HG03460 (cell line): ENCODE measurements around the gene TRIM44.
A peak's percentile ranks its signal among the peaks of the same experiment; 100 is the strongest.
"Not testable (repeated sequence)": the region's sequence is repeated elsewhere in the genome, so short reads cannot be mapped to it uniquely, and the experiment has no call there.

Source experiments
- ATAC-seq: cut with Tn5 transposase; IDR thresholded peaks from one replicate; pipeline ENCODE4 v1.9.1; 2021; ENCODE audit not compliant: unreplicated experiment

Gene TRIM44

DNA sequence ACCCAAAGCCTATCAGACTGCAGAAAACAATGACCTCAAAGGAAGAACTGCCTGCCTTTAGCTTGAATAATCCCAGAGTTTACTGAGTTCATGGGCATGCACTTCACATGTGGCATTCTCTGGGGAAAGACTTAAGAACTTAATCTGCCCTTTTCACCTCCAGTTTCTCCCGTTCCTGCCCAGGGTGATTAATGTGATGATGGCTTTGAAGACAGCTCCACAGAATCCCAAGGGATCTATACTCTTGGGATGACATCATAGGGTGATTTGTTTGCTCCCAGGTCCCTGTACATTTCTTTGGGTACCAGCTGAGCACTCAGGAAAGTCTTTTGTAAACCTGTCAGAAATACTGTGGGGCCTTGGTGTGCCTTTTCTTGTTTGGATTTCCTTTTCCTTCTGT lies 30.3 kb upstream of the TRIM44 start:
- ATAC-seq, result no peak

DNA sequence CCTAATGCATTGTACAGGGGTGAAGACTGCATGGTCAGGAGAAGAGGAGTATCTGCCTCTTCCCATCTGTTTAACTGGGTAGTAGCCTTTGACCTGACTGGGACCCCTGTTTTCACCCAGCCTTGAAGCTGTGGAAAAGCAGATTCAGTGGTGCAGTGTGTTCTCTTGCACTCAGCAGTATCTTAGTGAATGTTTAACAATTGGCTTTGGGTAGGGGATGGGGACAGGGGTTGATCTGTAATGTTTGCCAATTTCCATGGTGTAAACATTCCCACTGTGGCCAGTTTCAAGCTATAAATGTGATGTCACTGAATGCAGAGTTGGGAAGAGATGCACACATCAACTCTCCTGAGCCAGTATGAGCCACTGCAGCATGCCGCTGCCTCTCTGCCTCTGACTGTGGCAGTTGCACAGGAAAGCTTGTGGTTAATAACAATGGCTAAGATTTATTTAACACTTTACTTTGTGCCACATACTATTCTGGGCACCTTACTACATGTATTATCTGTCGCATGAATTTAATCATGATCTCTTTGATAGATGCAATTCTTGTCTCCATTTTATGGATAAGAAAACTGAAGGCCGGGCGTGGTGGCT lies 28.6 kb upstream of the TRIM44 start:
- no peak for ATAC-seq

DNA sequence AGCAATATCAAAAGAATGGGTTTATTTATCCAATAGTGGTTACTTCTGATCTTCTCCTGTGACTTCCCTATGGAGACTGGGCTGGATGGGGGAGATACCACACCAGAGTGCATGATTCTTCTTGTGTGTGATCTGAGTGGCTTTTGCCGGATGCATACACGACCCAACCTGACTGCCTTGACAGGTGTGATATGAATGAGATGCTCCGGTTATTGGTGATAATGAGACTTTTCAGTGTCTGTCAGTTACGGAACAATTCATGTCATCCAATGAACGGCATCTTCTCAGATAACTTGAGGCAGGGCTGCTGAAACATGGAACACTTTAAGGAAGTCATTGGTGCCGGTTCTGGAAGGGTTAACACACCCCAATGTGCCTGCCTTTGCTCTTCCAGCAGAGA lies 26.6 kb upstream of the TRIM44 start:
- no peak for ATAC-seq

DNA sequence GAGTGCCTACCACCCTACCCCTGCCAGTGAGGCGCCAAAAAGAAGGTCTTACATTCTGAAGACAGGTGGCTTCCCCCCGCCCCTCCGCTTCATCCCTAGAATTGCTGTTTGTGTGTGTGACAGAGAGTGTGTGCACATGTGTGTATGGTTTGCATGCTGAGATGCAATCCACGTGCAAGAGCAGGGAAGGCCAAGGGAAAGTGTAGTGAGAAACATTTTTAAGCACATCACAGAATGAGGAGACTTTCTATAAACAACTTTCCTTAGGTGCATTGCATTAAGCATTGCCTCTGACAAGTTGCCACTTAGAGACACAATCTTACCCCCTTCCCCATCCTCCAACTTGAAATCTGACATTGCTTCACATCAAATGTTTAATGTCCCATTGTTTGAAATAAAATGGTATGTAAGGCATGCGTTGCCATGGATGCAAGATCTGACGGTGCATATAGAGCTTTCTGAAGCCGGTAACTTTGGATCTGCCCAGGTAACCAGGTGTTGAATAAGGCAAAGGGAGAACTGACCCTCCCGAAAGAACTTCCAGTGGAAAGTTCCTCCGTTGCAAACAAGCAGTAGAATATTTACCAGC lies 22.9 kb upstream of the TRIM44 start:
- ATAC-seq, result no peak

DNA sequence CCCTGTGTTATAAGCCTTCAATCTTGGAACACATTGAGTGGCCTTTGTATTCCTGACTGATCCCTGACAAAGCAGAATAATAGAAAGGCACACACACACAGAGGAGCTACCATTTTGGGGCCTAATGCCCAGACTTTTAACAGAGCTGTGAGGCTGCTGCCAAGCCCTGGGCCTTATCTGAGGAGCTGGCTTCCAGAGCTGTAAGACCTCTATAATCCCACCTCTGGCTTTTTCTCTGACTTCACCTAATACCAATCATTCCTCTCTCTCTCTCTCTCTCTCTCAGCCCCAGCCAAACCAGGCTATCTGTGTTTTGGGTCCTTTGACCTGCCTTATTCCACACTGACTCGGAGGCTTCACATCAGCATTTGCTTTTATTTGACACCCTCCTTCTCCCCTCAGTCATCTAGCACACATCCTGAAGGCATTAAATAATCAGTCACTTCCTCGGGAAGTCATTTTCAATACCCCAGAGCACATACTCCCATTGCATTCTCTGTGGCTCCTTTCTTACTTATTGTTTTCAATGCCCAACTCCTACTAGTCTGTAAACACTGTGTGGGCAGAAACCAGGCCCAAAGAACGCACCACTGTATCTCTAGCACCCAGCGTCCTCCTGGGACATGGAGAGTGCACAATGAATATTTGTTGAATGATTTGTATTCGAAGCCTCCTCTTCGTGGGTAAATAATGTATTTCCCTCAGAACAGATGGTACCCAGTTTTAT lies 21.2 kb upstream of the TRIM44 start:
- no peak for ATAC-seq

DNA sequence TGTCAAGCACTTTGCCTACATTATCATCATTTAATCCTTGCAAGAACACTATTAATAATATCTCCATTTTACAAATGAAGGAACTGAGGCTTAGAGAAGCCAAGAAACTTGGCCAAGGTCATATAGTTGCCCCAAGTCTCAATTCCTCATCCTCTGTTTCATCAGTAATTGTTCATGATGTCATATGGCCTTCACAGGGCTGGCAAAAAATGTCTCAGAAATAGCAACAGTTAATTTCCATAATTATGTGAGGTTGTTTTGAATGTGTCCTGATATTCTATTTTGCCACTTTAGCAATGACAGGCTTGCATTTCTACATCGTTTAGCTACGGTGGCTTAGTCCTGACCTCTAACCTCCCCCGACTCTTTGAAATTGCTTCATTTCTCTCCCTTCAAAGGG lies 20.6 kb upstream of the TRIM44 start:
- no peak for ATAC-seq

DNA sequence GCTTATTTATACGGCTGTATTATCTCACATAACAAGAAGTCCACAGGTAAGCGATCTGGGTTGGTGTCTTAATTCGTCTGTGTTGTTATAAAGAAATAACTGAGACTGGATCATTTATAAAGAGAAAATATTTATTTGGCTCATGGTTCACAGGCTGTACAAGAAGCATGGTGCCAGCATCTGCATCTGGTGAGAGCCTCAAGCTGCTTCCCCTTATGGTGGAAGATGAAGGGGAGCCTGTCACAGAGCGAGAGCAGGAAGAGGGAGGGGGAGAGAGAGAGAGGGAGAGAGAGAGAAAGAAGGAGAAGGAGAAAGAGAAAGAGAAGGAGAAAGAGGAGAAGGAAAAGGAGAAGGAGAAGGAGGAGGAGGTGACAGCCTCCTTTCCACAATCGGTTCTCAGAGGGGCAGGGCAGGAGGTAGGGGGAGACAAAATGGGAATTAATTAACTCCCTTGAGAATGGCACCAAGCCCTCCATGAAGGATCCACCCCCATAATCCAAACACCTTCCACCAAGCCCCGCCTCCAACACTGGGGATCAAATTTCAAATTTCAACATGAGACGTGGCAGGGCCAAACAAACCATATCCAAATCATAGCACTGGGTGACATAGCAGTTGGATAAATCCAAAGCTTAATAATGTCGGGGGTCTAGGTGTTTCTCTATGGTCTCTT lies 15.0 kb upstream of the TRIM44 start:
- no peak for ATAC-seq

DNA sequence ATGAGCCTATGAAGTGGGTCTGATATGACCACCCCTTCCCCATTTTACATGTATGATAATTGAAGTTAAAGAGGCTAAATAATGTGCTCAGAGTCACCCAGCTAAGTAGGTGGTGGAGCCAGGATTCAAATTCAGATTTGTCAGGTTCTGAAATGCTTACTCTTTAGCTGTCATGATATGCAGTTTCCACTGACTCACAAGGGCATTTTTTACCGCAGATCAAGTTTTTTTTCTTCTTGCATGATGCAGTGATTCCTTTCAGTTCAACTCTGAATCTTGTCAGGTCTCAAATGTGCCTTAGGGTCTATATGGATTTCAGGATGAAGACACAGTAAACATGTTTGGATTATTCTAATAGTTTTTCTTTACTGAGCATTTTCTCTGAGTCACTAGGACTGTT lies 12.6 kb upstream of the TRIM44 start:
- ATAC-seq, result no peak

DNA sequence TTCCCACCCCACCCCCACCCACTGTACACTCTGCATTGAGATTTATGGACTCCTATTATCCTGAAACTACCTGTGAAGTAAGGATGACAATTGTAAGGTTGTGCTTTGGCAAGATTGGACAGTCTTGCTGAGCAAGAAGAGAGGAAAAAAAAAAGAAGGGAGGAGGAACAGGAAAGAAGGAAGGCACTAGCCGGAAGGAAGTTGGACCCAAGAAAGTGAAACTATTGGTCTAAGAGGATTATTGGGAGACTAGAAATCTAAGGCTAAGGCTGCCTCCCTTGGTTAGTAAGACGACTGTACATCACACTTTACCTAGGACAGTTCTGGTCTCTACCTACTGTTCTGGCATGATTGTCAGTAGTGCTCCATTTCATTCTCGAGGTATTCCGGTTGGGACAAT lies 12.1 kb upstream of the TRIM44 start:
- ATAC-seq, result no peak

DNA sequence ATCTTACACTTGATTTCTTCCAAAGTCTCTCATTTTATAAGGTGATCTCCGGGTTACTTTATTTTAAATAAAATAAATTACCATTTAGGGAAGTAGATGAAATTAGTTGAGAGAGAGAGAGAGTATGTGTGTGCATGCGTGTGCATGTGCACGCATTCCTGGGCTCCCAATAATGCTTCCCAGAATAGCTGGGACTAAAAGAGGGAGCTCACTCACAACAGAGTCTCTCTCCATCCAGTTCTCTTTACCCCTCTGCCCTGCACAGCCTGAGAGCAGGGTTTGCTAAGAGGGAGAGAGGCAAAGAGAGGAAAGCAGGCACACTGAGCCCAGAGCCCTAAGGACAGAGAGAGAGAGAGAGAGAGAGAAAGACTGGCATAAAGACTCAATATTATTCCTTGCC lies 11.3 kb upstream of the TRIM44 start:
- ATAC-seq, result no peak

DNA sequence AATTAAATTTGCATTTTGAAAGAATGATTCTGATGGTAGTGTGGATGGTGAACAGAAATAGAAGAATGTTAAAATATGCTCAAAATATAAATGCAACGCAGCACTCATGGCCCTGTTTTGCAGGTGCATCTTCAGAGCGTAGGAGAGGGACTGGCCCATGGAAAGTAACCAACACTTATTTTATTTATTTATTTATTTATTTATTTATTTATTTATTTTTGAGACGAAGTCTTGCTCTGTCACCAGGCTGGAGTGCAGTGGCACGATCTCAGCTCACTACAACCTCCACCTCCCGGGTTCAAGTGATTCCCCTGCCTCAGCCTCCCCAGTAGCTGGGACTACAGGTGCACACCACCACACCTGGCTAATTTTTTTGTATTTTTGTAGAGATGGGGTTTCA lies 9.8 kb upstream of the TRIM44 start:
- not testable (repeated sequence) for ATAC-seq

DNA sequence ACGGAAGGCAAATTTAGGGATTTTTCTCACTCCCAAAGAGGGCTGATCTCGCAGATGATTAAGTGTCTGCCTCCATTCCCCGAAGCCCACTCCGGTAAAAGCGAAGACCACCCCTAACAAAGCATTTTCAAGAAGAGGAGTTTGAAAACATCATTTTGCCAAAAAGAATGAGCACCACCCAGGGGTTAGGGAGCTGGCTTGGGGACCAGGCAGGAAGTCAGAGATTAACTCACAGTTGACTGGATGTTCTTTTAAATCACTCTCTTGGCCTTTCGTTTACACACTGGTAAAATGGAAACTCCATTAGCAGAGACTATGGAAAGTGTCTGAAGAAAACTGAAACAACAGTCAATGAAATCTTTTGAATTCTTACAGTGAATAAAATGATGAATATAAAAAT lies 7.9 kb upstream of the TRIM44 start:
- no peak for ATAC-seq

DNA sequence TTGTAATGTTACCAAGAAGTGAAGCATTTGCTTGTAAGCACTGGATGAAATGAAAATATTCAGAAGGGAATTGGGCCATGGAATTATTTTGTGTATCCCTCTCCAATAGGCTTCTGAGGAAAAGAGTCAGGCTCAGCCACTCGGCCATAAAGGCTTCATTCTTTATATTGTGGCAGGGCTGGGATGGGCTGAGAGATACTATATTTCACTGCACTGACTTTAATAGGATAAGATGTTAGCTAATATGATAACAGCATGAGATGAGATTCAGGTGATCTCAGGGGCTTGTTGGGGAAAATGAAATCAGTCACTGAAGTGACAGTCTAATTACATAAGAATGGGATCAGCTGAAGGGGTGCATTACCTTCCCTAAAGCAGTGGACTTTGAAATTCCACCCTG lies 7.3 kb upstream of the TRIM44 start:
- no peak for ATAC-seq

DNA sequence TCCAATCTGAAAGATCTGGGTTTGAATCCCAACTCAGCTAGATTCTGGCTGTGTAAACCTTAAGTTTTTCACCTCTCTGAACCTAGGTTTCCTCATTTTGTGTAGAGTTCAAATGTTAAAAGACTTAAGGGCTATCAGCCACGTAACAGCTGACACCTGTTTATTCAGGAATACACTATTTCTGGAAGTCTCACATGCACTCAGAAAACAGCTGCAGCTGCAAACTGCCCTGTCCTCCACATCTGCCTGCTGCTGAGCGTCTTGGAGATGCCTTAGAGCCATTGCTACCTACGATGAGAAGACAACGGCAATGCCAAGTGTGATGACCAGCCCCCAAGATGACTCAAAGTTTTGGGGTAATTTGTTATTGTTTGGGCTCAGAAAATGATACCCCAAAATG lies 6.7 kb upstream of the TRIM44 start:
- ATAC-seq, result no peak

DNA sequence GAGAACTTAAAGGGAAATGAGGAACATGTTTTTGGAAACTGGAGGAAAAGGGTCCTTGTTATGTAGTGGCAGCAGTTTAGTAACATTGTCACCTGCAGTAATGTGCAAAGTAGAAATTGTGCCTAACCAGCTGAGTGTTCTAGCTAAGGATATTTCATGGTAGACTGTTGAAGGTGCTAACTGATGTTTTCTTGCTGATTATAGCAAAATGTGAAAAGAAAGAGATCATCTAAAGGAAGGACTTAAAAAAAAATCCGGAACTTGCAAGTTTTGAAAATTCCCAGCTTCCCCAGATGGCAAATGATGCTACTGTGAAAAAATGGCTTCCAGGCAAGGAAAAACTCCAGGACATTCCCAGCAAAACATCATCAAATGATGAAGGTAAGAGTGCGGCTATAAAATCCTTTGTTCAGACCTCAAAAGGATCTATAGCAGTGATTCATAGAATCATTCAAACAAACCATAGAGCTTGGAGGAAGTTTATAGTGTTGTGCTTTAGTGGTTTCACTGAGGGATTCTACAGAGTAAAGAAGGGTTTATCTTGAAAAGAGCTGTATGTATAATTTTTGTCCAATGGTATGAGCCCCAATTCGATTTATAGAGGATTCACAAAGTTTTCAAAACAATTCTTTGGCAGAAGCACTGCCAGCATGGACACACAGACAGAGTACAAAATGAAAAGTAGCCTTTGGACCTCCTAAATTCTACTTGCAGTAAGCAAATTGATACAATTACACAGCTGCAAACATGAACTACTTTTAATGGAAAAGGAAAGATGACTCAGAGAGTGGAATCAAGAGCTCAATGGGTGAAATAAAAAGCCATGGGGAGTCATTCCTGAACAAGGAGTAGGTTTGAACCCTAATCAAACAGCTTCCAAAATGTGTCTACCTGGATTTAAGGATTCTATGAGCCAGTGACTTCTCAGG lies 4.3 kb upstream of the TRIM44 start:
- ATAC-seq, result no peak

DNA sequence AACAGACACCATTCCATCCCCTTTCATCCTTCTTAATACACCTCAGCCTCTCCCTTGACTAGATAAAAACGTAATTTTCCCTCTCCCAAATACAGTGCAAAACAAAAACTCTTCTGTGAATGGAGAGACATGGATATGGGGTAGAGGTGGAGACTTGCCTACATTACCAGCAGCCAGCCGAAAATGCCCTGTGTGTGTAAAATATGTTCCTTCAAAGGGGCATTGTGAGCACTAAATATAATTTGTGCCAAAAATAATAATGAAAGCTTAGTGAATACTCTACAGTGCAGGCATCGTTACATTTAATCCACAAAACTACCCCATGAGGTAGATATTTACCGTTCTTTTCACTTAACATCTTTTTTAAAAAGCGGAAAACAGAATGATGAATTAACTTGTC lies 1.0 kb upstream of the TRIM44 start:
- ATAC-seq, result no peak

DNA sequence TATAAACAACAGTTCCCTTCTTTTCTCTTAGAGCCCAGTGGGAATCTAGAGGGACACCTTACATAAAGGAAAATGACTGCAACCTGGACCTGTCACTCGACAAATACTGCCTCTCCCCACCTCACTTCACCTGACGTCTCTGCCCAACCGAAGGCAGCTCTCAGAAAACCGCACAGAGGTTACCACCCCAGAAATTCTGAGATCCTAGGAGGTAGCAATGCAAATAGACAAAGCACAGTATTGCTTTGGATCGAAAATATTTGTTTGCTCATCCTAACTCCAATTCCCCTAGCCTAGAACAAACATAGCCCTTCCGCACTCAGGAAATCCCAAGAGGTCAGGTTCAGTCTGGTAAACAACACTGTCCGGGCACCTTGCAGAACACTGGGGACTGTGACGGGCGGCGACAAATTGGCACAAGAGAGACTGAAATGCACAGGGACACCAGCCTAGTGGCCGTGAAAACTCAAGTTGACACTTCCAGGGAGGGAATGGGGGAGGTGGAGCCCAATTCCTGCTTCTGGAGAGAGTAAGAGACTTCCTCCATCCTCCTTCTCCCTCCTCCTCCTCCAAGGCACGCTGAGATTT lies 420 bp upstream of the TRIM44 start:
- peak; percentile 37 for ATAC-seq

DNA sequence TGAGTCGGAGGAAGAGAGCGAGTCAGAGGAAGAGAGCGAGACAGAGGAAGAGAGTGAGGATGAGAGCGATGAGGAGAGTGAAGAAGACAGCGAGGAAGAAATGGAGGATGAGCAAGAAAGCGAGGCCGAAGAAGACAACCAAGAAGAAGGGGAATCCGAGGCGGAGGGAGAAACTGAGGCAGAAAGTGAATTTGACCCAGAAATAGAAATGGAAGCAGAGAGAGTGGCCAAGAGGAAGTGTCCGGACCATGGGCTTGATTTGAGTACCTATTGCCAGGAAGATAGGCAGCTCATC lies 780 bp downstream of the TRIM44 start:
- no peak for ATAC-seq

DNA sequence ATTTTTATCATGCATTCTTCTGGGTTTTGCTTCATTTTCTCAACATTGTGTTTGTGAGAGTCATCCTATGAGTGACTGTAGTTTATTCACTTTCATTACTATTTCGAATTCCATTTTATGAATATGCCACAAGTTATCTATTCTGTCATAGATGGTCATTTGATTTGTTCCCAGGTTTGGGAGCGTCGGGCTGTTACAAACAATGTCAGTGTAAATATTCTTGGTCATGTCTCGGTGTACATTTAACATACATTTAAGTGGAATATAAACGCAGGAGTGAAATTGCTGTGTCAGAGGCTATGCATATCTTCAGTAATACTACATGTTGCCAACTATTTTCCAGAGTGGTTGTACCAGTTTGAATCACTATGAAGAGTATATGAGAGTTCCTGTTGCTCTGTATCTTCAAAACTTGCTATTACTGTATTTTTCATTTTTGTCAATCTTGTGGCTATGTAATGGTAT lies 2.4 kb downstream of the TRIM44 start:
- ATAC-seq, result no peak

DNA sequence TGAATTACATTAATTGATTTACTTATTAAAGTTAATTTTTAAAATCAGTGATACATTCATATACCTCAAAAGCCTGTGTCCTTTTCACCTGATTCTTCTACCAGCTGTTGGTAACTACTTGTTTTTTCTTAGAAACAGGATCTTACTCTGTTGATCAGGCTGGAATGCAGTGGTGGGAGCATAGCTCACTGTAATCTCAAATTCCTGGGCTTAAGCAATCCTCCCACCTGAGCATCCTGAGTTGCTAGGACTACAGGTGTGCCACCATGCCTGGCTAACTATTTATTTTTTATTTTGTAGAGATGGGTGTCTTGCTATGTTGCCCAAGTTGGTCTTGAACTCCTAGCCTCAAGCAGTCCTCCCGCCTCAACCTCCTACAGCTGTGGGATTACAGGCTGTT lies 4.7 kb downstream of the TRIM44 start:
- no peak for ATAC-seq

DNA sequence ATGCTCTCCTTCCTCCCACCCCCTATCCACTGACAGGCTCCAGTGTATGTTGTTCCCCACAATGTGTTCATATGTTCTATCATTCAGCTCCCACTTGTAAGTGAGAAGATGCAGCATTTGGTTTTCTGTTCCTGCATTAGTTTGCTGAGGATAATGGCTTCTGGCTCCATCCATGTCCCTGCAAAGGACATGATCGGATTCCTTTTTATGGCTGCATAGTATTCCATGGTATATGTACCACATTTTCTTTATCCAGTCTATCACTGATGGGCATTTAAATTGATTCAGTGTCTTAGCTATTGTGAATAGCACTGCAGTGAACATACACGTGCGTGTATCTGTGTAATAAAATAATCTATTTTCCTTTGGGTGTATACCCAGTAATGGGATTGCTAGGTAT lies 5.8 kb downstream of the TRIM44 start:
- ATAC-seq, result not testable (repeated sequence)
